HL-60 (cell line): ENCODE data around the gene PIGV.
A peak's percentile ranks its signal among the peaks of the same experiment; 100 is the strongest.

Source experiments
- DNase-seq, 2 experiments: peaks; one replicate each; pipeline ENCODE4 v3.0.0-alpha.2; 2010 to 2020; ENCODE audit warnings: low read depth in 1 of 2, low spot score in 1 of 2
- H3K27ac ChIP-seq: fragments of 250-450 bp; sonication (Bioruptor Pico); replicated peaks from 2 replicates; pipeline ENCODE4 v1.5.1; 2020; ENCODE audit warnings: mild to moderate bottlenecking, moderate library complexity
- H3K27me3 ChIP-seq: fragments of 250-450 bp; sonication (Bioruptor Pico); 2 replicates; pipeline ENCODE4 v1.5.1; 2021; ENCODE audit warnings: mild to moderate bottlenecking, moderate library complexity; ENCODE audit not compliant: insufficient read depth, poor library complexity, severe bottlenecking
- H3K4me3 ChIP-seq: replicated peaks from 2 replicates; pipeline ENCODE4 v1.5.1; 2011; ENCODE audit warnings: mild to moderate bottlenecking, control low read depth, low read length; ENCODE audit not compliant: insufficient read depth
- CTCF ChIP-seq: IDR thresholded peaks from one replicate; pipeline ENCODE4 v1.5.1; 2011; ENCODE audit warnings: low read length, control low read depth, inconsistent platforms; ENCODE audit not compliant: insufficient read depth
- GABPA ChIP-seq: IDR thresholded peaks from 2 replicates; pipeline ENCODE4 v1.6.1; 2012; ENCODE audit warnings: low read depth
- POLR2AphosphoS5 ChIP-seq: IDR thresholded peaks from 2 replicates; pipeline ENCODE4 v1.6.1; 2012; ENCODE audit warnings: low read depth
- REST ChIP-seq: IDR thresholded peaks from 2 replicates; pipeline ENCODE4 v1.6.1; 2012; ENCODE audit warnings: low read depth; ENCODE audit not compliant: insufficient replicate concordance
- SPI1 ChIP-seq: IDR thresholded peaks from 2 replicates; pipeline ENCODE4 v1.6.1; 2012; ENCODE audit warnings: low read depth, mild to moderate bottlenecking, borderline replicate concordance

PIGV gene

GRCh38 chr1:26775666-26776065 lies 12.1 kb upstream of the PIGV start:
- no peaks in the 10 kb centered on the region for H3K27me3 ChIP-seq

DNA sequence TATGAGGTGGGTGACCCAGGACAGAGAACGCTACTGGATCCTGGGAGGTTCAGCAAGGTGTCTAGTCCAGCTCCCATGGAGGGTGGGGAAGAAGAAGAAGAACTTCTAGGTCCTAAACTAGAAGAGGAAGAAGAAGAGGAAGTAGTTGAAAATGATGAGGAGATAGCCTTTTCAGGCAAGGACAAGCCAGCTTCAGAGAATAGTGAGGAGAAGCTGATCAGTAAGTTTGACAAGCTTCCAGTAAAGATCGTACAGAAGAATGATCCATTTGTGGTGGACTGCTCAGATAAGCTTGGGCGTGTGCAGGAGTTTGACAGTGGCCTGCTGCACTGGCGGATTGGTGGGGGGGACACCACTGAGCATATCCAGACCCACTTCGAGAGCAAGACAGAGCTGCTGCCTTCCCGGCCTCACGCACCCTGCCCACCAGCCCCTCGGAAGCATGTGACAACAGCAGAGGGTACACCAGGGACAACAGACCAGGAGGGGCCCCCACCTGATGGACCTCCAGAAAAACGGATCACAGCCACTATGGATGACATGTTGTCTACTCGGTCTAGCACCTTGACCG lies 8.6 kb upstream of the PIGV start:
- no peak overlapping the region for H3K4me3 ChIP-seq
- no peaks in the 10 kb centered on the region for H3K27me3 ChIP-seq
- TF ChIP-seq SPI1 = no peak
- TF ChIP-seq POLR2AphosphoS5 = 0 out of 2 replicates have a peak, but pooled peaks have one; percentile 7
- DNase-seq = peak in 1 of 2 experiments; percentile 14
- no peak overlapping the region for H3K27ac ChIP-seq

More at GRCh38 chr1:26775666-26776065, 12.1 kb upstream of the PIGV start:
- TF ChIP-seq SPI1 = no peak
- no peak for TF ChIP-seq GABPA
- no peak for TF ChIP-seq POLR2AphosphoS5
- no peak for TF ChIP-seq REST
- no peak for TF ChIP-seq CTCF
- DNase-seq = no peak
- Histone ChIP-seq H3K4me3 (no peak overlapping the region), H3K27ac (no peak overlapping the region)

DNA sequence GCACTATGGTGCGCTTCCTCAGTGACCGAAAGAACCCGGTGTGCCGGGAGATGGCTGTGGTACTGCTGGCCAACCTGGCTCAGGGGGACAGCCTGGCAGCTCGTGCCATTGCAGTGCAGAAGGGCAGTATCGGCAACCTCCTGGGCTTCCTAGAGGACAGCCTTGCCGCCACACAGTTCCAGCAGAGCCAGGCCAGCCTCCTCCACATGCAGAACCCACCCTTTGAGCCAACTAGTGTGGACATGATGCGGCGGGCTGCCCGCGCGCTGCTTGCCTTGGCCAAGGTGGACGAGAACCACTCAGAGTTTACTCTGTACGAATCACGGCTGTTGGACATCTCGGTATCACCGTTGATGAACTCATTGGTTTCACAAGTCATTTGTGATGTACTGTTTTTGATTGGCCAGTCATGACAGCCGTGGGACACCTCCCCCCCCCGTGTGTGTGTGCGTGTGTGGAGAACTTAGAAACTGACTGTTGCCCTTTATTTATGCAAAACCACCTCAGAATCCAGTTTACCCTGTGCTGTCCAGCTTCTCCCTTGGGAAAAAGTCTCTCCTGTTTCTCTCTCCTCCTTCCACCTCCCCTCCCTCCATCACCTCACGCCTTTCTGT lies 7.3 kb upstream of the PIGV start:
- H3K27ac ChIP-seq = no peak overlapping the region
- TF ChIP-seq CTCF = no peak
- no peak for TF ChIP-seq GABPA
- no peak for TF ChIP-seq SPI1
- no peak for TF ChIP-seq POLR2AphosphoS5
- no peak for TF ChIP-seq REST
- no peak for DNase-seq

DNA sequence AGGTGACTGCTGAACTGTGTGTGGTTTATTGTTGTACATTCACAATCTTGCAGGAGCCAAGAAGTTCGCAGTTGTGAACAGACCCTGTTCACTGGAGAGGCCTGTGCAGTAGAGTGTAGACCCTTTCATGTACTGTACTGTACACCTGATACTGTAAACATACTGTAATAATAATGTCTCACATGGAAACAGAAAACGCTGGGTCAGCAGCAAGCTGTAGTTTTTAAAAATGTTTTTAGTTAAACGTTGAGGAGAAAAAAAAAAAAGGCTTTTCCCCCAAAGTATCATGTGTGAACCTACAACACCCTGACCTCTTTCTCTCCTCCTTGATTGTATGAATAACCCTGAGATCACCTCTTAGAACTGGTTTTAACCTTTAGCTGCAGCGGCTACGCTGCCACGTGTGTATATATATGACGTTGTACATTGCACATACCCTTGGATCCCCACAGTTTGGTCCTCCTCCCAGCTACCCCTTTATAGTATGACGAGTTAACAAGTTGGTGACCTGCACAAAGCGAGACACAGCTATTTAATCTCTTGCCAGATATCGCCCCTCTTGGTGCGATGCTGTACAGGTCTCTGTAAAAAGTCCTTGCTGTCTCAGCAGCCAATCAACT lies 6.4 kb upstream of the PIGV start:
- TF ChIP-seq REST (no peak), SPI1 (no peak), CTCF (no peak)
- DNase-seq = no peak
- Histone ChIP-seq H3K27ac (no peak overlapping the region), H3K4me3 (no peak overlapping the region), H3K27me3 (no peaks in the 10 kb centered on the region)

More for the DNA sequence above, 7.3 kb upstream of the PIGV start:
- Histone ChIP-seq H3K4me3 (no peak overlapping the region), H3K27me3 (no peaks in the 10 kb centered on the region)
